A673 (cell line): ENCODE measurements around the gene NMT1. TPM values are rescaled to one million over a fixed set of nuclear protein-coding genes. Genes with fewer than 3 reads are reported as not detected.

Experiments
- BruUV-seq: library from RNA; stranded (reverse); fragments of 400-500 nt; replicated peaks from 2 replicates; lab custom pipeline; 2021; lab: Mats Ljungman, UMichigan
- CTCF ChIA-PET: fragments of 300-600 bp; sonication (Branson Sonifier 250); formaldehyde crosslinking; loops from one replicate; lab custom pipeline; 2022; ENCODE audit warnings: antibody characterized with exemption; lab: Charles Lee
- POLR2A ChIA-PET: fragments of 300-600 bp; sonication (Branson Sonifier 250); formaldehyde crosslinking; loops from one replicate; lab custom pipeline; 2022; ENCODE audit warnings: antibody characterized with exemption; ENCODE audit not compliant: low non-redundant PET; lab: Charles Lee
- DNase-seq: peaks from one replicate; pipeline ENCODE4 v3.0.0-alpha.2; 2015; ENCODE audit warnings: low spot score
- H3K27ac ChIP-seq: fragments of 200-600 bp; sonication (generic); 2 replicates; pipeline ENCODE4 v1.5.1; 2016; ENCODE audit warnings: mixed run types, low read depth, mild to moderate bottlenecking, mixed read lengths, antibody characterized with exemption, low read length; ENCODE audit not compliant: poor library complexity, severe bottlenecking
- H3K27me3 ChIP-seq: fragments of 200-600 bp; sonication (generic); replicated peaks from 2 replicates; pipeline ENCODE4 v1.6.1; 2017; ENCODE audit warnings: mixed run types, low read depth, mild to moderate bottlenecking, mixed read lengths, antibody characterized with exemption, low read length; ENCODE audit not compliant: insufficient read depth, poor library complexity
- H3K36me3 ChIP-seq: fragments of 200-600 bp; sonication (generic); 2 replicates; pipeline ENCODE4 v1.6.1; 2016; ENCODE audit warnings: mixed run types, mild to moderate bottlenecking, mixed read lengths, antibody characterized with exemption, low read length; ENCODE audit not compliant: insufficient read depth, poor library complexity, severe bottlenecking
- H3K4me1 ChIP-seq: fragments of 200-600 bp; sonication (generic); 2 replicates; pipeline ENCODE4 v1.6.1; 2017; ENCODE audit warnings: mixed run types, mild to moderate bottlenecking, mixed read lengths, antibody characterized with exemption, low read length; ENCODE audit not compliant: insufficient read depth, poor library complexity, severe bottlenecking
- H3K4me3 ChIP-seq: fragments of 200-600 bp; sonication (generic); 2 replicates; pipeline ENCODE4 v1.5.1; 2016; ENCODE audit warnings: low read depth, mixed run types, mild to moderate bottlenecking, mixed read lengths, low read length; ENCODE audit not compliant: poor library complexity, severe bottlenecking
- H3K9me3 ChIP-seq: fragments of 200-600 bp; sonication (generic); 2 replicates; pipeline ENCODE4 v1.6.1; 2016; ENCODE audit warnings: mixed run types, low read depth, mild to moderate bottlenecking, mixed read lengths, antibody characterized with exemption, low read length; ENCODE audit not compliant: poor library complexity, severe bottlenecking
- CTCF ChIP-seq: fragments of 300-800, 200-600 bp; sonication (generic); conservative IDR thresholded peaks from 2 replicates; pipeline ENCODE4 v1.5.1; 2017; ENCODE audit warnings: low read depth, mild to moderate bottlenecking, antibody characterized with exemption, low read length, moderate library complexity, mixed read lengths
- EZH2 ChIP-seq: fragments of 200-600 bp; sonication (generic); IDR thresholded peaks from 2 replicates; pipeline ENCODE4 v1.6.1; 2017; ENCODE audit warnings: borderline replicate concordance, low read depth, mild to moderate bottlenecking, mixed read lengths, antibody characterized with exemption, low read length; ENCODE audit not compliant: poor library complexity, severe bottlenecking
- intact Hi-C: fragments of 100-400 bp; cut with micrococcal nuclease; formaldehyde crosslinking; loops from one replicate; pipeline ENCODE4 v1.10.0; 2022; ENCODE audit not compliant: unreplicated experiment
- total RNA-seq: library from RNA; stranded (reverse); gene quantifications from 2 replicates; pipeline ENCODE4 v1.2.3, GENCODE V29; 2021

Gene NMT1
- total RNA-seq, 1 experiment from 2014 or later: 108 TPM

- ChIA-PET POLR2A (interaction anchor here (0.7 kb wide), 1 partner anchor 72 kb away, joined by 5 read pairs; no protein-coding TSS in a partner anchor), CTCF (interaction anchor here (0.8 kb wide), 1 partner anchor 9 kb away, joined by 5 read pairs; no protein-coding TSS in a partner anchor)
- DNase-seq: no peak
- Histone ChIP-seq H3K27ac (no peak overlapping the region), H3K27me3 (no peaks in the 10 kb centered on the region), H3K36me3 (no peaks in the 10 kb centered on the region), H3K4me3 (no peak overlapping the region), H3K9me3 (no peaks in the 10 kb centered on the region), H3K4me1 (no peaks in the 10 kb centered on the region)
- TF ChIP-seq EZH2 (no peak), CTCF (no peak)
- BruUV-seq: no TSS peak
- intact Hi-C loops: no loop called here
These were observed 20.7 kb upstream of the NMT1 start for GRCh38 chr17:45040459-45040858.

GRCh38 chr17:45042346-45043120, 18.6 kb upstream of the NMT1 start:
- CTCF ChIA-PET: no interaction called here
- TF ChIP-seq CTCF (no peak), EZH2 (no peak)
- BruUV-seq: no TSS peak
- no peak overlapping the region for H3K27ac ChIP-seq
- H3K4me3 ChIP-seq: no peak overlapping the region
- no peaks in the 10 kb centered on the region for H3K9me3 ChIP-seq
- no peaks in the 10 kb centered on the region for H3K27me3 ChIP-seq
- H3K36me3 ChIP-seq: no peaks in the 10 kb centered on the region
- no peak for DNase-seq
- intact Hi-C loops: no loop called here
- POLR2A ChIA-PET: interaction anchor here (0.6 kb wide), 1 partner anchor 329 kb away, joined by 7 read pairs; no protein-coding TSS in a partner anchor
- H3K4me1 ChIP-seq: no peaks in the 10 kb centered on the region

GRCh38 chr17:45043813-45044540, 17.1 kb upstream of the NMT1 start:
- H3K36me3 ChIP-seq: no peaks in the 10 kb centered on the region
- no TSS peak for BruUV-seq
- DNase-seq: no peak
- intact Hi-C loops: no loop called here
- no peak overlapping the region for H3K4me3 ChIP-seq
- no peaks in the 10 kb centered on the region for H3K9me3 ChIP-seq
- H3K27me3 ChIP-seq: no peaks in the 10 kb centered on the region
- TF ChIP-seq EZH2: no peak
- no peak for TF ChIP-seq CTCF
- ChIA-PET POLR2A (no interaction called here), CTCF (no interaction called here)
- H3K4me1 ChIP-seq: no peaks in the 10 kb centered on the region
- H3K27ac ChIP-seq: no peak overlapping the region
